ENCODE measurements around the gene PEMT.

Gene PEMT

DNA sequence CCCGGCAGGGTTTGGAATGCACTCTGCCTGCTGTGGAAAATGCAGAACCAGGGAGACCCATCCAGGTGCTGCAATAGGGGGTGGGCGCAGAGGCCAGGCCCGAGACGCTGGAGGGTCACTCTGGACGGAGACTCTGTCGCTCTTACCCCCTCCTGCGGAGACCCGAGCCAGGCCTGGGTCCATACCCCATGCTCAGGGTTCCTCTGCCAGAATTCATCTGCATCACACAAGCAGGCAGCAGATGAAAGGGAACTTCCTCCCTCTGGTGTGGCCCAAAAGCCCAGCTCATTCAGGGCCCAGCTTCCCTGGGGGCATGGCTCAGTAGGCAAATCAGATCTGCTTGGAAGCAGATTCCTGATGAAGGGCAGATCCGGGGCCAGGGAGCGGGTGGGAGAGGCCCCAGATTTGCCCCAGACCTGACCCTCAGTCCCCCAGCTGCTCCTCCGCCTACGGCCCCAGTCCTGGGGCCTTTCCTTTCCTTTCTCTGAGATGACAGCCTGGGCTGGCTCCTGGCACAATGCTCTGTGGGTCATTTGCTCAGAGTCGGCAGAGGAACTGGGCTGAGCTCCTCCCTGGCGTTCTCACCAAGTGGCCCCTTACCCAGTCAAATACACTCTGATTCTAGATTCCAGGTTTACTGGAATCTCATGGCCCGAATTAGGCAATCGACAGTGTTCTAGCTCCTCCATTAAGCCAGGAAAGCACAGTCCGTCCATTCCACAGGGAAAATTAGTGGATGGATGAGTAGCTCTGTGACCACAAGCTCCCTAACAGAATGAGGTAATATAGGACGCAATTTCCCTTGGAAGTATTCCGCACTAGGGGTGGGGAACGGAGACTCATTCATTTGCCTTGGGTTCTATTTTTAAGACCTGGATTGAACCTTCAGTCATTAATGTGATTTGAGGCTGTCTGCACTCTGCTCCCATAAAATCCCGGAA, 76.2 kb downstream of the PEMT start:
- Mint-ChIP-seq H3K4me1 (ENCODE audit: low read depth) (no peaks in the 10 kb centered on the region), H3K36me3 (ENCODE audit: low read depth) (no peaks in the 10 kb centered on the region), H3K27me3 (ENCODE audit: low read depth) (no peaks in the 10 kb centered on the region), H3K9me3 (no peaks in the 10 kb centered on the region), H3K4me3 (no peak overlapping the region), H3K27ac (no peak overlapping the region)

DNA sequence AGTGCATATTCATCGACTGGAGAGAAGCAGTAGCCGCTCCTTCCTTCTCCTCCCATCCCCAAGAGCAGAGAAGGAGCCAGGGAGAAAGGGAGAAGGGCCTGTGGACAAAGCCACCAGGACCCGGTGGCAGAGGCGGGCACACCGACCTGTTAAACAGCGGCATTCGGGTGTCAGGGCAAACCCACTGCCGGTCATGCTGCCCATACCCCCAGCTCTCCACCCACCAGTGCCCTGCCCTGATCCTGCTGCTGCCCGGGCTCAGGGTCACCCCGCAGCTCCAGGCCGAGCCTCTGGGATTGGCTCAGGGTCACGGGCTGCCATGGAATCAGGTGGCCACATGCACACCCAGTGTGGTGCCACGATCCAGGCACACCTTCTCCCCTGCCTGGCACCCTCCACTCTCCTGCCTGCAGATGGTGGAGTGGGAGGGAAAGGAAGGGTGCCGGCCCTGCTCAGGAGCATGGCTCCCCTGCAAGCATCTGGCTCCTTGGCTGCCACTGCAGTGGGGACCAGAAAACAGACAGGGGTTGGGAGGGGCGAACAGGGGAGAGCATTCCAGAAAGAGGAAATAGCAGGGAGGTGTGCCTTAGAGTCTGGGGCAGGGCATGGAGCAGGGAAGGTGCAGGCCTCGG, 77.0 kb downstream of the PEMT start:
- H3K36me3 Mint-ChIP-seq (ENCODE audit: low read depth), result no peaks in the 10 kb centered on the region
- no peaks in the 10 kb centered on the region for H3K27me3 Mint-ChIP-seq (ENCODE audit: low read depth)
- no peaks in the 10 kb centered on the region for H3K9me3 Mint-ChIP-seq
- H3K27ac Mint-ChIP-seq, result no peak overlapping the region
- H3K4me3 Mint-ChIP-seq, result no peak overlapping the region
- H3K4me1 Mint-ChIP-seq (ENCODE audit: low read depth), result no peaks in the 10 kb centered on the region

DNA sequence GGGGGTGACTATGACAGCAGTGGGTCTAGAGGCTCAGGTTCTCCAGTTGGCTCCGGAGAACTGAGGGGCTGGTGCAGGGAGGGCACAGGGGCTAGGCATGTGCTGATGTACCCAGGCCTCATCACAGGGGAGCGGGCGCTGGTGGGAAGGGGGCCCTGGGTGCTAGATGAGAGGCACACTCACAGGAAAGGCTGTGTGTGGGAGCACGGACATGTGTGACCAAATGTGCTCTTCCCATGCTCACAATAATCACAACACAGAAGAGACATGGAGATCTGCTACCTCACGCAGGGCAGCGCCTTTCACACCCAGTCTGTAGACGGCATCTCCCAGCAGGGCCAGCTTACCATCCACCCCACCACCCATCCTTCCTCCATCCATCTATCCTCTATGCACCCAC, 77.9 kb downstream of the PEMT start:
- H3K27me3 Mint-ChIP-seq (ENCODE audit: low read depth), result no peaks in the 10 kb centered on the region
- H3K4me3 Mint-ChIP-seq, result no peak overlapping the region
- H3K4me1 Mint-ChIP-seq (ENCODE audit: low read depth), result no peaks in the 10 kb centered on the region
- H3K9me3 Mint-ChIP-seq, result no peaks in the 10 kb centered on the region
- H3K36me3 Mint-ChIP-seq (ENCODE audit: low read depth), result no peaks in the 10 kb centered on the region
- H3K27ac Mint-ChIP-seq, result no peak overlapping the region

DNA sequence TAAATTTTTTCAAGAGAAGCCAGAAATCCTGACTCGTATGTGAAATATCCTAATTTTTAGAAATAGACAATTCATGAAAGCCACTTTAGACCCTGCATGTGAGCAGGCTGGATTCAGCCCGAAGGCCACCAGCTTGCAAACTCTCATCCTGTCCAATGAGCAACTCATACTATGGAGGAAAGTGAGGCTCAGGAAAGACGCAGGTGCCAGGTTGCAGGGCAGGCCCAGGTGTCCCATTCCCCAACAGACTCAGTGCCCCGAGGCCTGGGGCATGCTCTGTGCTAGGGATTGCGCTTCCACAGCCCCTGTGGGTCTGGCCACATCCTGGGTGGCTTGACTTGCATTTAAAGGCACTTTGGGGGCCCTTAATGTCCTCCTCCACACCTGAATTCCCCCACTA, 78.6 kb downstream of the PEMT start:
- Mint-ChIP-seq H3K36me3 (ENCODE audit: low read depth) (no peaks in the 10 kb centered on the region), H3K4me1 (ENCODE audit: low read depth) (no peaks in the 10 kb centered on the region), H3K4me3 (no peak overlapping the region), H3K27ac (no peak overlapping the region), H3K9me3 (no peaks in the 10 kb centered on the region), H3K27me3 (ENCODE audit: low read depth) (no peaks in the 10 kb centered on the region)

DNA sequence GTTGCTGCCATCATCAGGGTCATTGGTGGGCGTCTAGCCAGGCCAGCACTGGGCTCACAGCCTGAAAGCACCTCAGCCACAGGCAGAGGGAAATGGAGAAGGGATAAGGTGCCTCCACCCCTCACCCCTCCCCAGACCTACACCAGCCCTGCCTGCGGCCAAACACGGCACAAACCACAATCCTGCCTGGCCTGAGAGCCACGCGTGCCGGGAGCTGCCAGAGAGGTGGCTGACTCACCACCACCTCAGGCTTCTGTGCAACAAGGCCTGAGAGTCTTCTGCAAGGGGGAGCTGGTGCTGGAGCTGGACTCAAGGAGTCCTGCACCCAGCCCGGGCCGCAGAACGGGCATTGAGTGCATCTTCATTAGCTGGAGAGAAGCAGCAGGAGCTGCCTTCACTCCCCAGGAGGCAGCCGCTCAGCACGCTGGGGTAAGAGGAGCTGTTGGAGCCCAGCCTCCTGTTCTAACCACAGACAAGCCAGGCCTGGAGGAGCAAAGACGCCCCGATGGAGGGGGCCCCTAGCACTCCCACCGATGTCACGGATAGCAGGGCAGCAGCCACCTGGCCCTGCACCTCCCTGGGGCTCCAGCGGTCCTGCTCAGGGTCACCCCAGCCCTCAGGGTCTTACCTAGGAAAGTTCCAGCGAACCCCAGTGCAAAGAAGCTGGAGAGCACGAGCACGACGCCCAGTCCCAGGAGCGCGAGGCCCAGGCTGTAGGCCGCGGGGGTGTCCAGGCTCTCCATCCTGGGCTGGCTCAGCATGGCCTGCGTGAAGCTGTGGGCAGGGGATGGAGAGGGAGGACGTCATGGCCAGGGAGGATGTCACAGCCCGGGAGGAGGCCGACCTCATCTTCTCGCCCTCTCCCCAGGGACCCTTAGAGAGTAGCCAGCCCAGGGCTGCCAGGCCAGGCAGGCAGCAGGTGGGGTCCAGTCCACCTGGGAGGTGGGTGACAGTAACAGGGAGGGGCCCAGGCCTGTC, 79.3 kb downstream of the PEMT start:
- H3K27me3 Mint-ChIP-seq (ENCODE audit: low read depth), result no peaks in the 10 kb centered on the region
- H3K27ac Mint-ChIP-seq, result no peak overlapping the region
- no peak overlapping the region for H3K4me3 Mint-ChIP-seq

DNA sequence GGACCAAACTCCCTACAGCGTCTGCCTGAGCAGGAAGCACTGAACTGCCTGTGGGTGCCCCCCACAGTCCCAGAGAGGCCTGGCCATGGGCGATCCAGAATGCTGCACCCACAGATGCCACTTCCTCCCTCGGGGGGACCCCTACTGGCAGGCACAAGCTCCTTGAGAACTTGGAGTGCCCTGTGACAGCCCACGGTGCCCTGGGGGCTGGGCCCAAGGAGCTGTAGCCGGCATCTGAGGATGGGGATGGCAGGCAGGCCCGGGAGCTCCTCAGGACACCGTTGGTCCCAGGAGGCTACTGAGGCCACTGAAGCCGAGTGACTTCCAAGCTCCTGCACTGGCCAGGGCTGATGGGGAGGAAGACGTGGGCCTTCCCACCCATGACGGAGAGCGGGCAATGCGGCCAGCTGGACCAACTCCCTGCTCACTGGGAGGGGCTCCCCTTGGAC, 80.2 kb downstream of the PEMT start:
- no peak overlapping the region for H3K27ac Mint-ChIP-seq
- no peak overlapping the region for H3K4me3 Mint-ChIP-seq
- no peaks in the 10 kb centered on the region for H3K9me3 Mint-ChIP-seq
- H3K27me3 Mint-ChIP-seq (ENCODE audit: low read depth), result no peaks in the 10 kb centered on the region
- H3K36me3 Mint-ChIP-seq (ENCODE audit: low read depth), result no peaks in the 10 kb centered on the region
- no peaks in the 10 kb centered on the region for H3K4me1 Mint-ChIP-seq (ENCODE audit: low read depth)

More for the DNA sequence above, 79.3 kb downstream of the PEMT start:
- H3K36me3 Mint-ChIP-seq (ENCODE audit: low read depth), result no peaks in the 10 kb centered on the region
- no peaks in the 10 kb centered on the region for H3K4me1 Mint-ChIP-seq (ENCODE audit: low read depth)
- no peaks in the 10 kb centered on the region for H3K9me3 Mint-ChIP-seq

DNA sequence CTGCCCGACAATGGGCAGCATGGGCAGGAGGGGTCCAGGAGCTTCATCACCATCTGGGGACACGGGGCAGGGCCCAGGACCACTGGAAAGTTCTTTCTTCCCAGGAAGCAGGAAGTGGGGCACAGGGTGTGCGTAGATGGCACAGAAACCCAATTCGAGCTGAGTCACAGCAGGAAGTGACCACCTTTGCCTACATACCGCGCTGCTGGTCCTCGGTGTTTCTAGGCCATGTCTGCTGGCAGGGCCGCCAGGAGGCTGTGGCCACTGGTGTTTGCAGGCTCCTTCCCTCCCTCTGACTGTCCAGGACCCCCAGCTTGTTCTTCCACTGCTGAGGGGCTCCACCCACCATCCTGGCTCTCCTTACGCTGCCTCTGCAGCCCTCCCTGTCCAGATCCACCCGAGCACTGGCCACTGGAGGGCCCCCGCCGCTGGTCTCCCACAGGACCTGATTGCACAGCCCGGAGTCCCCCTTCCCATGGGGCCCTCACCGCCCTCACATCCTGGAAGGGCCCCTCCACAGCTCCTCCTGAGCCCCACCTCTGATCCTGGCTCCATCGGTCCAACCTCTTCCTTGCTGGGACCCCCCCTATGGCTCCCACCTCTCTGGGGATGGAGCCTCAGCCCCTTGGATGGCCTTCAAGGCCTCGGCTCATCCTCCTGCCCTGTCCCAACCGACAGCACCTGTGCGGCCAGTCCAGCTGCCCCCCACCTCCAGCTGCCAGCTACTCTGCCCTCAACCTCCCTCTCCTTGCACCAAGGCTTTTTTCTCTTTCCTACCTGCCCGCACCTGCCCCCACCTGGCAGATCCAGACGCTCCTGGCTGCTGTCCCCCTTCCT, 80.8 kb downstream of the PEMT start:
- no peaks in the 10 kb centered on the region for H3K9me3 Mint-ChIP-seq
- no peaks in the 10 kb centered on the region for H3K27me3 Mint-ChIP-seq (ENCODE audit: low read depth)
- no peak overlapping the region for H3K27ac Mint-ChIP-seq
- H3K4me1 Mint-ChIP-seq (ENCODE audit: low read depth), result no peaks in the 10 kb centered on the region
- no peak overlapping the region for H3K4me3 Mint-ChIP-seq
- no peaks in the 10 kb centered on the region for H3K36me3 Mint-ChIP-seq (ENCODE audit: low read depth)

DNA sequence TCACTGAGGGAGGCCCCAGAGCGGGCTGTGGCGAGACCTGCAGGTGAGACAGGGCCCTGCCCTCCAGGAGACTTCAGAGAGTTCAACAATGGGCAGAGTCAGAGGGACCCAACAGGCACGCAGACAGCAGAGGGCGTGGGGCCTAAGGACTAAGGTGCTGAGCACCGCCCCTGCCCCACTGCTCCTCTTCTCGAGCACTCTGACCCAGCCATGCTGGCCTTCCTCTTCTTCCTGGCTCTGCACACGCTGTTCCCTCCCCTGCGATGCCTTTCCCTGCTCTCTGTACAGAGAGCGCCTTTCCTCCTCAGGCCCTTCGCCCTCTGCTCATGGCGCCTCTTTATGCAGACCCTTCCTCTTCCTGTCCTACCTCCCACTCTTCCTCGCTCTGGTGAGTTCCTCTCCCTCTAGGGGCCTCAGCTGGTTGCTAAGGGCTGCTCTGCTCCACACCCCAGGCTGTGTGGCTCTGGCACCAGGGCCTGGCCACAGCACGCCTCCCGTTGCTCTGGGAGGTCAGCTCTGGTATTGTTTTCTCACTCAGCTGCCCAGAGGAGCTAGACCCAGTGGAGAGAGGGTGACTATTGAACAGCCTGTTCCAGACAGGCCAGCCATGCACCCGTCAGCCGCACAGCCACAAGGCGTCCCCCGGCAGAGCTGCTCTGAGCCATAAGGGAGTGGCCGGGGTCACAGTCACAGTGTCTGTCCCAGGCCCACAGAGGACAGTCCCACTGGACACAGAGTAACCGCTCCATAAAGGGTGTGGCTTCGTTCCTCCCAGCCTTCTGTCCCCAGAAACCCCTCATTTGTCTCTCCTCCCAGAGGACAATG, 81.7 kb downstream of the PEMT start:
- H3K9me3 Mint-ChIP-seq, result no peaks in the 10 kb centered on the region
- no peaks in the 10 kb centered on the region for H3K4me1 Mint-ChIP-seq (ENCODE audit: low read depth)
- H3K27me3 Mint-ChIP-seq (ENCODE audit: low read depth), result no peaks in the 10 kb centered on the region
- H3K4me3 Mint-ChIP-seq, result no peak overlapping the region
- no peak overlapping the region for H3K27ac Mint-ChIP-seq
- no peaks in the 10 kb centered on the region for H3K36me3 Mint-ChIP-seq (ENCODE audit: low read depth)

DNA sequence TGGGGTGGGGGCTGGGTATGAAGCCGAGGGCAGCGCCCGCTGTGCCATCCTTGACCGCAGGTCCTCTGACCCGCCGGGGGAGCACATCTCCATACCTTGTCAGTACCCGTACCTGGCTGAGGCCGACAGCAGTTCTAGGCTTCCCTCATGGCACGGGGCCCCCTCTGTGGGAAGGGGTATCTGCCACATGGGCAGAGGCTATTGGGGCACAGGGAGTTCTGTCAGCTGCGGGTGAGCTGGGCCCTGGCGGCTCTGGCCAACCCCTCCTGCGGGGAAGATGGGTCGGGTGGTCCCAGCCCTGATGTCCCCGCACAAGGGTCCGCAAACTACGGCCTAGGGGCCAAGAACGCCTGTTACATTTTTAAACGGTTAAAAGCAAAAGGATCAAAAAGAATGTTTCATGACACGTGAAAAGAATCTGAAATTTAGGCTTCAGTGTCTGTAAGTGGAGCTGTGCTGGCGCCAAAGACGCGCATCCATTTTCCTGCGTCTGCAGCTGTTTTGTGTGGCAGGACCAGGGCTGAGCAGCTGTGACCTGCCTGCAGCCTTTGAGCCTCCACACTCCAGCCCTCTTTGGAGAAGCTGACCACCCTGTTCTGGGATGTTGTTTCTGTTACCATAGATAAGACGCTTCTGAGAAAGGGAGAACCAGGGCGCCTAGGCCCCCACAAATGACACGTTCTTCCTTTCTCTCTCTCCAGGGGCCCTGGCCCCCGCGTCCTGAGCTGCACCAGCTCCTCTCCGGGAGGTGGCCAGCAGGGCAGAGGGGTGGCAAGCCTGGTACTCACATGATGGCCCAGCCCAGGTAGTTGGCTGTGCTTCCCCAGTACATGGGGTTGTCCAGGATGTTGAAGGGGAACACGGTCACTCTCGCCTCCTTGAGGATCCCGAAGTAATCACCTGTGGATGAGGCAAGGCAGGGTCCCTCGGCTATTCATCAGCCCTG, 82.6 kb downstream of the PEMT start:
- no peaks in the 10 kb centered on the region for H3K27me3 Mint-ChIP-seq (ENCODE audit: low read depth)
- no peaks in the 10 kb centered on the region for H3K9me3 Mint-ChIP-seq
- no peaks in the 10 kb centered on the region for H3K4me1 Mint-ChIP-seq (ENCODE audit: low read depth)
- no peak overlapping the region for H3K4me3 Mint-ChIP-seq
- H3K36me3 Mint-ChIP-seq (ENCODE audit: low read depth), result no peaks in the 10 kb centered on the region
- H3K27ac Mint-ChIP-seq, result no peak overlapping the region

DNA sequence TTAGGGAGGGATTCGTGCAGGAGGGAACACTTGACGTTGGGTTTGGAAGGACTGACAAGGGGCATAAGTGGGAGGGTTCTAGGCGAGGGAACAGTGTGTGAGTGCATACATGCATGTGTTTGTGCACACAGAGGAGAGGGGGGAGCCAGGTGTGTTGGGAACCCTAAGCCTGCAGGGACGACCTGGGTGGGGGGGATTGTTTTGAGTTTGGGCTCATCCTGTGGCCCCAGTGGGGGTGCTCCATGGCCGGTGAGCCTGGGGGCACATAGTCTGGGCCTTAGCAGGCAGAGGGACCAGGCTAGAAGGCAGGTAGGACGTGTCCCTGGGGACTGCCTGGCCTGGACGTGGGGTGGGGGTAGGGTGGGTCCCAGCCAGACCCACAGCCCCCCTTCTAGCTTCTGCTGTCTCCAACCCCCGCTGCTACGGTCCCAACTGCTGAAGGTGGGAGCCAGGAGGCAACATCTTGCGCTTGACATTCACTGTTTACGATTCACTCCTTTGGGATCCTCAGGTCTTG, 83.4 kb downstream of the PEMT start:
- Mint-ChIP-seq H3K4me3 (no peak overlapping the region), H3K27ac (no peak overlapping the region), H3K4me1 (ENCODE audit: low read depth) (no peaks in the 10 kb centered on the region), H3K9me3 (no peaks in the 10 kb centered on the region), H3K27me3 (ENCODE audit: low read depth) (no peaks in the 10 kb centered on the region), H3K36me3 (ENCODE audit: low read depth) (no peaks in the 10 kb centered on the region)

DNA sequence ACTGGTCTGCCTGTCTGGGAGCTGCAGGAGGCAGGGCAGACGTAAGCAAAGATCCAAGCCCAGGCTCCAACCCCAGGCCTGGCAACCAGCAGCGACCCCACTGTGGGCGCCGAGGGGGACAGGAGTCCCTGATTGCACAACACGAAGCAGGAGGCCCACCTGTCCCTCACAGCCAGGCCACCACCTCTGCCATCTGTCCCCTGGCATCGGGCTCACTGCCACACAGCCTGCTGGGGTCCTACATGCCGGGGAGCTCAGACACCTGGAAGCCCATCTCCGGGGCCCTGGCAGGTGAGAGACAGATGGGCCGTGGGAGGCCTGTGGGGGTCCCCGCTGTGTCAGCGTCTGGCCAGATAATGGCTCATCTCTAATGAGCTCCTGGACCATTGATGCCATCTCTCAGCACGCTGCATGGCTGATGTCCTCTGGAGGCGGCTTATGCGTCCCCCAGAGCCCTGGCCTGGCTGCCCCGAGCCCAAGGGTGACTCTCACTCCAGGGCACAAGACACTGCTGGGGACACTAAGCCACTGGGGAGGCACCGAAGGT, 84.0 kb downstream of the PEMT start:
- H3K27ac Mint-ChIP-seq, result no peak overlapping the region
- H3K36me3 Mint-ChIP-seq (ENCODE audit: low read depth), result no peaks in the 10 kb centered on the region
- H3K4me1 Mint-ChIP-seq (ENCODE audit: low read depth), result no peaks in the 10 kb centered on the region
- no peak overlapping the region for H3K4me3 Mint-ChIP-seq
- H3K9me3 Mint-ChIP-seq, result no peaks in the 10 kb centered on the region
- H3K27me3 Mint-ChIP-seq (ENCODE audit: low read depth), result no peaks in the 10 kb centered on the region

DNA sequence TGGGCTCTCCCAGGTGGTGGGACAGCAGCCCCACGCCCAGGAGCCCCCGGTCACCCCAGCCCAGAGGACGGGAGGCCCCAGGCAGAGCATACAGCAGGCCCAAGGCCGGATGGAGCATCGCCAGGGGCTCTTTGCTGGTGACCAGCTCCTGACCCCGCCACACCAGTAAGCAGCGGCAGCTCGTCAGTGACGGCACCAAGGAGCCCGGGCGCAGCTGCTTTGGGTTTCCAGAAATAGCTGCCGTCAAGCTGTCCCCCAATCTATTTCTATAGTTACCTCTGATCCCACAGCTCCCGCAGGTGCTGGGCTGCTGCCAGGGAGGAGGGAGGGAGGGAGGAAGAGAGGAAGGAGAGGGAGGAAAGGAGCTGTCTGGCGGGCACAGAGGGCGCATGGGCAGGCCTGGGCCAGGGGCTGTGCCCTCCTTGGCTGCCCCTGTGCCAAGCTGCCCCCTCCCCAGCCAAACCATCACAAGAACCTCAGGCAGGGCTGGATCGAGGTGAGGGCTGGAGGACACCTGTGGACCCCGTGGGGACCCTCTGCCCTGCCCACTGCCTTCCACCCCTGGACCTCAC, 84.5 kb downstream of the PEMT start:
- Mint-ChIP-seq H3K4me3 (no peak overlapping the region), H3K27me3 (ENCODE audit: low read depth) (no peaks in the 10 kb centered on the region), H3K36me3 (ENCODE audit: low read depth) (no peaks in the 10 kb centered on the region), H3K4me1 (ENCODE audit: low read depth) (no peaks in the 10 kb centered on the region), H3K27ac (no peak overlapping the region), H3K9me3 (no peaks in the 10 kb centered on the region)
